K562 (cell line): ENCODE data around the gene PDE4A. TPM values are rescaled to one million over a fixed set of nuclear protein-coding genes. Genes with fewer than 3 reads are reported as not detected.
A peak's percentile ranks its signal among the peaks of the same experiment; 100 is the strongest.

ENCODE experiments used
- ATF3 ChIP-seq, 2 experiments: fragments of 450-650 bp in 1 of 2; sonication (generic) in 1 of 2; formaldehyde crosslinking in 1 of 2; IDR thresholded peaks in 1 of 2; conservative IDR thresholded peaks in 1 of 2; 2 replicates each; pipeline versions ENCODE4 v1.6.1 to v1.8.1; 2016 to 2023; ENCODE audit warnings: mild to moderate bottlenecking in 2 of 2, moderate library complexity in 2 of 2, inconsistent platforms in 1 of 2, missing genetic modification reagents in 1 of 2
- BCLAF1 ChIP-seq, 2 experiments: fragments of 450-650 bp in 1 of 2; IDR thresholded peaks; 2 replicates each; pipeline ENCODE4 v1.6.1; 2011 to 2017; ENCODE audit warnings: low read depth in 2 of 2, antibody characterized with exemption in 1 of 2, borderline replicate concordance in 1 of 2, low read length in 1 of 2, mild to moderate bottlenecking in 1 of 2, mixed read lengths in 1 of 2; ENCODE audit not compliant: control insufficient read depth in 1 of 2
- CBX8 ChIP-seq: fragments of 200-600 bp; sonication (generic); IDR thresholded peaks from 2 replicates; pipeline ENCODE4 v1.6.1; 2012; ENCODE audit warnings: borderline replicate concordance, mixed run types, low read depth, mild to moderate bottlenecking, moderate library complexity, mixed read lengths, low read length, control low read depth, inconsistent platforms; ENCODE audit not compliant: poor library complexity, severe bottlenecking; ENCODE audit errors: extremely low read depth
- CUX1 ChIP-seq: fragments of 200-800 bp; sonication (Bioruptor generic); IDR thresholded peaks from 2 replicates; pipeline ENCODE4 v1.6.1; 2016; ENCODE audit warnings: missing genetic modification characterization, missing compliant biosample characterization
- DPF2 ChIP-seq: fragments of 450-650 bp; IDR thresholded peaks from 2 replicates; pipeline ENCODE4 v1.6.1; 2016
- EP400 ChIP-seq: fragments of 450-650 bp; IDR thresholded peaks from 2 replicates; pipeline ENCODE4 v1.6.1; 2017; ENCODE audit warnings: antibody characterized with exemption, mild to moderate bottlenecking, moderate library complexity
- FOXJ3 ChIP-seq: sonication (generic); formaldehyde crosslinking; IDR thresholded peaks from 2 replicates; pipeline ENCODE4 v1.4.0; 2020; ENCODE audit warnings: mild to moderate bottlenecking, missing genetic modification reagents
- HCFC1 ChIP-seq: IDR thresholded peaks from 2 replicates; pipeline ENCODE4 v1.6.1; 2012; ENCODE audit warnings: low read depth, low read length, improper control_type of control experiment
- KDM1A ChIP-seq, 2 experiments: fragments of 450-650 bp; IDR thresholded peaks; 2 replicates each; pipeline ENCODE4 v1.6.1; 2016; ENCODE audit warnings: mild to moderate bottlenecking in 2 of 2
- KLF6 ChIP-seq: fragments of 250-450 bp; sonication (Bioruptor Pico); IDR thresholded peaks from 2 replicates; pipeline ENCODE4 v1.4.0; 2020; ENCODE audit warnings: mild to moderate bottlenecking, moderate library complexity, borderline replicate concordance
- MXD1 ChIP-seq: fragments of 250-450 bp; sonication (Bioruptor Pico); IDR thresholded peaks from 2 replicates; pipeline ENCODE4 v1.8.0; 2021; ENCODE audit warnings: borderline replicate concordance, mild to moderate bottlenecking, moderate library complexity; ENCODE audit not compliant: poor library complexity, severe bottlenecking
- NCOA2 ChIP-seq, 2 experiments: fragments of 450-650 bp; IDR thresholded peaks; 2 replicates each; pipeline ENCODE4 v1.6.1; 2018; ENCODE audit warnings: mild to moderate bottlenecking in 2 of 2, moderate library complexity in 1 of 2; ENCODE audit not compliant: partially characterized antibody in 2 of 2
- PHF20 ChIP-seq: fragments of 450-650 bp; IDR thresholded peaks from 2 replicates; pipeline ENCODE4 v1.6.1; 2018; ENCODE audit not compliant: partially characterized antibody
- PKNOX1 ChIP-seq: fragments of 450-650 bp; IDR thresholded peaks from 2 replicates; pipeline ENCODE4 v1.6.1; 2016
- ZBED1 ChIP-seq: IDR thresholded peaks from 2 replicates; pipeline ENCODE4 v1.6.1; 2014
- ZNF12 ChIP-seq: sonication (generic); formaldehyde crosslinking; IDR thresholded peaks from 2 replicates; pipeline ENCODE4 v1.4.0; 2020; ENCODE audit warnings: mild to moderate bottlenecking, missing genetic modification reagents
- ZNF184 ChIP-seq: sonication (generic); formaldehyde crosslinking; IDR thresholded peaks from 2 replicates; pipeline ENCODE4 v1.5.0; 2020; ENCODE audit warnings: missing genetic modification reagents
- polyA plus RNA-seq, 8 experiments: library from polyadenylated mRNA; depleted of rRNA in 4 of 8; stranded (reverse) in 5 of 8; unstranded in 3 of 8; fragments of >200 nt; fragmentation: Nextera tagmentation in 2 of 8; fragmentation: Illumina TruSeq in 1 of 8; extraction: Ambion mirVana in 2 of 8; extraction: Trizol in 1 of 8; gene quantifications; 2 replicates each; pipeline versions ENCODE4 v1.2.1 to v1.2.3, GENCODE V29; 2011 to 2014; ENCODE audit warnings: inconsistent platforms in 1 of 8, missing spikeins in 1 of 8
- total RNA-seq, 7 experiments: library from RNA; depleted of rRNA in 6 of 7; stranded (reverse); fragments of >200 nt in 6 of 7; fragmentation: Illumina TruSeq in 2 of 7; extraction: Trizol in 2 of 7; gene quantifications; 2 replicates each; pipeline versions ENCODE4 v1.2.1 to v1.2.3, GENCODE V29; 2011 to 2021; ENCODE audit warnings: low replicate concordance in 1 of 7

PDE4A gene
- total and polyA plus RNA-seq, 9 of the 15 experiments (the other 6 are each of a cell fraction or from before 2014, with no cell fraction given), result 0.66 to 26.9 (median 4.6) TPM

GRCh38 chr19:10422046-10422461 lies 1.7 kb downstream of the PDE4A start (continued):
- TF ChIP-seq ATF3 (IDR thresholded peaks at IDR 0.05) (0 out of 2 replicates have a peak, but pooled peaks have one; percentile 7), ATF3 (CRISPR knock-in tag; conservative IDR thresholded peaks at IDR 0.05) (no peak), ZNF12 (CRISPR knock-in tag) (no peak), CBX8 (no peak), PKNOX1 (0 out of 2 replicates have a peak, but pooled peaks have one; percentile 15), MXD1 (CRISPR knock-in tag) (no peak), BCLAF1 (IDR thresholded peaks at IDR 0.05; ENCODE audit: borderline replicate concordance in 1 of 2, control insufficient read depth in 1 of 2, low read depth in 2 of 2, low read length in 1 of 2) (no peak), DPF2 (no peak), PHF20 (no peak), ZNF184 (CRISPR knock-in tag) (no peak), ZBED1 (no peak), NCOA2 (IDR thresholded peaks at IDR 0.05; ENCODE audit: partially characterized antibody in 2 of 2) (no peak), HCFC1 (no peak), FOXJ3 (CRISPR knock-in tag) (no peak), KLF6 (CRISPR knock-in tag) (no peak), EP400 (no peak), KDM1A (IDR thresholded peaks at IDR 0.05) (peak; percentile 88 to 92), CUX1 (no peak)
